H9 (cell line): Measurements from ENCODE around the gene CC2D2A. TPM values are rescaled to one million over a fixed set of nuclear protein-coding genes. Genes with fewer than 3 reads are reported as not detected.

Experiments
- DNase-seq: peaks from one replicate; pipeline ENCODE4 v3.0.0-alpha.2; 2017
- H2AFZ ChIP-seq: one replicate; pipeline ENCODE4 v1.6.1; 2013; ENCODE audit warnings: mild to moderate bottlenecking, low read length, control low read depth, moderate library complexity
- H2AK5ac ChIP-seq: 2 replicates; pipeline ENCODE4 v1.6.1; 2013; ENCODE audit warnings: low read length, control low read depth, mixed read lengths; ENCODE audit not compliant: insufficient read length
- H2BK120ac ChIP-seq: one replicate; pipeline ENCODE4 v1.6.1; 2013; ENCODE audit warnings: low read depth, mild to moderate bottlenecking, low read length, control low read depth, inconsistent platforms; ENCODE audit not compliant: poor library complexity, severe bottlenecking
- H2BK12ac ChIP-seq: 2 replicates; pipeline ENCODE4 v1.6.1; 2013; ENCODE audit warnings: low read length, control low read depth, mixed read lengths, low read depth; ENCODE audit not compliant: insufficient read length
- H2BK15ac ChIP-seq: 2 replicates; pipeline ENCODE4 v1.6.1; 2013; ENCODE audit warnings: low read depth, low read length, control low read depth
- H2BK20ac ChIP-seq: one replicate; pipeline ENCODE4 v1.6.1; 2013; ENCODE audit warnings: low read depth, mild to moderate bottlenecking, low read length, control low read depth, inconsistent platforms; ENCODE audit not compliant: poor library complexity, severe bottlenecking
- H2BK5ac ChIP-seq: 2 replicates; pipeline ENCODE4 v1.6.1; 2013; ENCODE audit warnings: low read length, control low read depth, mixed read lengths; ENCODE audit not compliant: insufficient read length
- H3K14ac ChIP-seq: 2 replicates; pipeline ENCODE4 v1.6.1; 2013; ENCODE audit warnings: low read length, control low read depth; ENCODE audit not compliant: insufficient read depth
- H3K18ac ChIP-seq: 2 replicates; pipeline ENCODE4 v1.6.1; 2013; ENCODE audit warnings: low read depth, mild to moderate bottlenecking, mixed read lengths, low read length, control low read depth; ENCODE audit not compliant: insufficient read length
- H3K23ac ChIP-seq: 2 replicates; pipeline ENCODE4 v1.6.1; 2013; ENCODE audit warnings: low read length, control low read depth, mixed read lengths, low read depth; ENCODE audit not compliant: insufficient read length
- H3K23me2 ChIP-seq: 2 replicates; pipeline ENCODE4 v1.6.1; 2013; ENCODE audit warnings: low read depth, mild to moderate bottlenecking, mixed read lengths, low read length, control low read depth; ENCODE audit not compliant: insufficient read length, poor library complexity, severe bottlenecking
- H3K27ac ChIP-seq: 2 replicates; pipeline ENCODE4 v1.5.1; 2013; ENCODE audit warnings: low read length, control low read depth, mixed read lengths, low read depth; ENCODE audit not compliant: insufficient read length
- H3K27me3 ChIP-seq: 2 replicates; pipeline ENCODE4 v1.6.1; 2013; ENCODE audit warnings: low read length, control low read depth, inconsistent platforms; ENCODE audit not compliant: insufficient read depth
- H3K4ac ChIP-seq: 2 replicates; pipeline ENCODE4 v1.6.1; 2013; ENCODE audit warnings: low read depth, mild to moderate bottlenecking, control low read depth, inconsistent platforms, low read length, moderate library complexity
- H3K4me1 ChIP-seq: 2 replicates; pipeline ENCODE4 v1.6.1; 2013; ENCODE audit warnings: low read length, control low read depth, inconsistent platforms; ENCODE audit not compliant: insufficient read depth
- H3K4me2 ChIP-seq: 2 replicates; pipeline ENCODE4 v1.6.1; 2013; ENCODE audit warnings: low read length, control low read depth, mixed read lengths; ENCODE audit not compliant: insufficient read length, insufficient read depth
- H3K56ac ChIP-seq: 2 replicates; pipeline ENCODE4 v1.6.1; 2013; ENCODE audit warnings: low read depth, mild to moderate bottlenecking, mixed read lengths, low read length, control low read depth; ENCODE audit not compliant: insufficient read length
- H3K79me1 ChIP-seq: 2 replicates; pipeline ENCODE4 v1.6.1; 2013; ENCODE audit warnings: low read depth, mild to moderate bottlenecking, moderate library complexity, low read length, control low read depth, inconsistent platforms; ENCODE audit not compliant: insufficient read depth, poor library complexity, severe bottlenecking
- H3K79me2 ChIP-seq: 2 replicates; pipeline ENCODE4 v1.6.1; 2013; ENCODE audit warnings: low read length, control low read depth, inconsistent platforms; ENCODE audit not compliant: insufficient read depth
- H3K9ac ChIP-seq: 2 replicates; pipeline ENCODE4 v1.6.1; 2013; ENCODE audit warnings: low read length, control low read depth, mixed read lengths; ENCODE audit not compliant: insufficient read length; ENCODE audit errors: extremely low read depth
- H3K9me3 ChIP-seq: one replicate; pipeline ENCODE4 v1.6.1; 2013; ENCODE audit warnings: low read depth, low read length, inconsistent platforms; ENCODE audit not compliant: control insufficient read depth
- H3T11ph ChIP-seq: one replicate; pipeline ENCODE4 v1.6.1; 2013; ENCODE audit warnings: mild to moderate bottlenecking, low read length, control low read depth, inconsistent platforms
- H4K20me1 ChIP-seq: one replicate; pipeline ENCODE4 v1.6.1; 2013; ENCODE audit not compliant: control insufficient read depth, insufficient read length, insufficient read depth
- H4K5ac ChIP-seq: 2 replicates; pipeline ENCODE4 v1.6.1; 2013; ENCODE audit warnings: low read depth, mild to moderate bottlenecking, mixed read lengths, low read length, control low read depth; ENCODE audit not compliant: insufficient read length
- H4K8ac ChIP-seq: replicated peaks from 2 replicates; pipeline ENCODE4 v1.6.1; 2013; ENCODE audit warnings: low read length, control low read depth, mixed read lengths, low read depth; ENCODE audit not compliant: insufficient read length
- H4K91ac ChIP-seq: 2 replicates; pipeline ENCODE4 v1.6.1; 2013; ENCODE audit warnings: low read depth, mild to moderate bottlenecking, moderate library complexity, mixed read lengths, low read length, control low read depth; ENCODE audit not compliant: insufficient read length
- H3K27ac Mint-ChIP-seq, 3 experiments: 2 replicates in 2 of 3; 3 replicates in 1 of 3; pipeline ENCODE4 v1.8.0; 2020 to 2021; ENCODE audit warnings: mixed read lengths in 3 of 3, mild to moderate bottlenecking in 1 of 3, moderate library complexity in 1 of 3
- H3K27me3 Mint-ChIP-seq: 2 replicates; pipeline ENCODE4 v1.8.0; 2021; ENCODE audit warnings: low read depth, mild to moderate bottlenecking, moderate library complexity, mixed read lengths
- H3K36me3 Mint-ChIP-seq, 3 experiments: 2 replicates in 2 of 3; 3 replicates in 1 of 3; pipeline ENCODE4 v1.8.0; 2020 to 2021; ENCODE audit warnings: low read depth in 3 of 3, mixed read lengths in 3 of 3; ENCODE audit not compliant: insufficient read depth in 1 of 3
- H3K4me1 Mint-ChIP-seq, 2 experiments: 2 replicates each; pipeline ENCODE4 v1.8.0; 2020; ENCODE audit warnings: mixed read lengths in 2 of 2
- H3K4me3 Mint-ChIP-seq, 2 experiments: 2 replicates in 1 of 2; 3 replicates in 1 of 2; pipeline ENCODE4 v1.8.0; 2020 to 2021; ENCODE audit warnings: mild to moderate bottlenecking in 2 of 2, mixed read lengths in 2 of 2, moderate library complexity in 1 of 2
- H3K9me3 Mint-ChIP-seq, 2 experiments: 2 replicates in 1 of 2; 3 replicates in 1 of 2; pipeline ENCODE4 v1.8.0; 2020; ENCODE audit warnings: mild to moderate bottlenecking in 2 of 2, mixed read lengths in 2 of 2, moderate library complexity in 1 of 2
- WGBS: extraction: QIAGEN DNeasy Blood & Tissue Kit; methylation state at CpG from one replicate; pipeline ENCODE4 v1.1.7; 2013; ENCODE audit warnings: missing lambda C conversion rate, low lambda C conversion rate, mixed read lengths; ENCODE audit not compliant: insufficient read length; ENCODE audit errors: extremely low coverage; 5-methylcytosine and 5-hydroxymethylcytosine counted together
- total RNA-seq: library from RNA; stranded (reverse); gene quantifications from 2 replicates; pipeline ENCODE4 v1.2.1, GENCODE V29; 2021
- TF ChIP-seq, protein P1 (sequence below): fragments of 200-600 bp; sonication (generic); conservative IDR thresholded peaks from 3 replicates; pipeline ENCODE4 v1.8.0; 2021; ENCODE audit warnings: antibody characterized with exemption, mild to moderate bottlenecking

CC2D2A gene
- total RNA-seq, 1 experiment from 2014 or later: 10.4 TPM

DNA sequence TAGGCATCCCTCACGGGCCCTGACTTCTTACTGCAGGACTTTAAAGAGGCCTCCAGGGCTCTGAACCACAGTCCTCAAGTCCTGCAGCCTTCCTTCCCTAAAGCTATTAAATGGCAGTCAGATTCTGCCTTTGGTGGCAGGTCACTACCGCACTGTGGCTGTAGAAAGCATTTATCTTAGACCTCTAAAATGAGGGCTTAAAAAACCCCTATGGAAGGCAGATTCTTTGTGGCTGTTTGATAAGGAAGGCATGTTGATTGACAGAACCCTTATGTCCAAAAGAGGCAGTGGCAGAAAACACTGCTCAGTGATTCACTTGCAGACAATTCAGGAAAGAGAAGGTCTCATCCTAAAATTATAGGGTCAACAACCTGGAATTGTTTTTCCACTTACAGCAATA is 106.3 kb downstream of the CC2D2A start:
- Histone ChIP-seq H3K9ac (no peak overlapping the region), H2BK12ac (no peak overlapping the region), H3K4me1 (no peaks in the 10 kb centered on the region), H3K23me2 (no peaks in the 10 kb centered on the region), H3K4me2 (no peak overlapping the region), H3K27me3 (no peaks in the 10 kb centered on the region), H3K4ac (no peak overlapping the region), H2BK20ac (no peak overlapping the region), H3K79me1 (no peaks in the 10 kb centered on the region), H3K9me3 (no peaks in the 10 kb centered on the region), H3K56ac (no peak overlapping the region), H3K27ac (no peak overlapping the region), H2BK15ac (no peak overlapping the region), H2BK5ac (no peak overlapping the region), H4K91ac (no peak overlapping the region), H3K14ac (no peak overlapping the region), H4K8ac (no peak overlapping the region), H2AFZ (no peak overlapping the region), H2AK5ac (no peak overlapping the region), H4K20me1 (no peaks in the 10 kb centered on the region), H3K18ac (no peak overlapping the region), H4K5ac (no peak overlapping the region), H3K79me2 (no peaks in the 10 kb centered on the region), H2BK120ac (no peak overlapping the region), H3T11ph (no peak overlapping the region), H3K23ac (no peak overlapping the region)
- H3K4me3 Mint-ChIP-seq: no peak overlapping the region
- H3K9me3 Mint-ChIP-seq: no peaks in the 10 kb centered on the region
- DNase-seq: no peak
- H3K27me3 Mint-ChIP-seq: no peaks in the 10 kb centered on the region
- peaks cover 0 to 4% (median 0%) of the 10 kb centered on the region in 3 experiments; a peak in 1 of 7 replicates for H3K36me3 Mint-ChIP-seq
- TF ChIP-seq, protein P1, sequence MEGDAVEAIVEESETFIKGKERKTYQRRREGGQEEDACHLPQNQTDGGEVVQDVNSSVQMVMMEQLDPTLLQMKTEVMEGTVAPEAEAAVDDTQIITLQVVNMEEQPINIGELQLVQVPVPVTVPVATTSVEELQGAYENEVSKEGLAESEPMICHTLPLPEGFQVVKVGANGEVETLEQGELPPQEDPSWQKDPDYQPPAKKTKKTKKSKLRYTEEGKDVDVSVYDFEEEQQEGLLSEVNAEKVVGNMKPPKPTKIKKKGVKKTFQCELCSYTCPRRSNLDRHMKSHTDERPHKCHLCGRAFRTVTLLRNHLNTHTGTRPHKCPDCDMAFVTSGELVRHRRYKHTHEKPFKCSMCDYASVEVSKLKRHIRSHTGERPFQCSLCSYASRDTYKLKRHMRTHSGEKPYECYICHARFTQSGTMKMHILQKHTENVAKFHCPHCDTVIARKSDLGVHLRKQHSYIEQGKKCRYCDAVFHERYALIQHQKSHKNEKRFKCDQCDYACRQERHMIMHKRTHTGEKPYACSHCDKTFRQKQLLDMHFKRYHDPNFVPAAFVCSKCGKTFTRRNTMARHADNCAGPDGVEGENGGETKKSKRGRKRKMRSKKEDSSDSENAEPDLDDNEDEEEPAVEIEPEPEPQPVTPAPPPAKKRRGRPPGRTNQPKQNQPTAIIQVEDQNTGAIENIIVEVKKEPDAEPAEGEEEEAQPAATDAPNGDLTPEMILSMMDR: no peak
- no peak overlapping the region for H3K27ac Mint-ChIP-seq
- H3K4me1 Mint-ChIP-seq: no peaks in the 10 kb centered on the region
- WGBS: no CpG with 5 or more reads among the region's 2 CpGs
